ENCODE measurements around the gene TMEM120A. TPM values are rescaled to one million over a fixed set of nuclear protein-coding genes. Genes with fewer than 3 reads are reported as not detected.

Gene TMEM120A
- total and polyA plus RNA-seq, 2 experiments from 2014 or later = 50.7 to 91.1 TPM

DNA sequence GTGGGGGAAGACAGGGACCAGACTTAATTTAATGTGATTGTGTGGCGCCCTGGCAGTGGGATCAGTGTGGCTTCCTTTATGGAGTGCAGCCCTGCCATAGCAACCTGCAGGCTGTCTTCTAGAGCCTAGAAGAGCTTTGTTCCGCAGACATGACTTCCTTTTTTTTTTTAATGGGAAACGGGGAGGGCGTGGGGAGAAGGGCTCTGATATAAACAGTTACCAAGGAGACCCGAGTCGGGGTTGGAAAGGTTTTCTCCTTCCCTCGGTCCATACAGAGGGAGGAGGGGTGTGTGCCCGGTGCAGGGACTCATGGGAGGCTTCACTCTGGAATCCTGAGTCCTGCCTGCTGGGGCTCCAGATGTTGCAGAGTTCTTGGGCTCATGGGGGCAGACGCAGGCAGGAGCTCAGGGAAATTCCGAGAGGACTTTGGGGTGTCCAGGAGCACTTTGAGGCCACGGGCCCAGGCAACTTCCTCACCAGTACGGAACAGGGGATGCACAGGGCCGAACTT, 26.9 kb downstream of the TMEM120A start:
- no peaks in the 10 kb centered on the region for H4K20me1 ChIP-seq (ENCODE audit: insufficient read depth, poor library complexity, severe bottlenecking)
- H3K9me3 ChIP-seq (ENCODE audit: low read depth) = no peaks in the 10 kb centered on the region
- no peak overlapping the region for H2AFZ ChIP-seq
- peaks cover 11% of the 10 kb centered on the region for H3K79me2 ChIP-seq
- no peaks in the 10 kb centered on the region for H3K9me2 ChIP-seq (replicated peaks; ENCODE audit: insufficient read depth)
- H3K4me3 ChIP-seq = no peak overlapping the region
- WGBS (ENCODE audit: low lambda C conversion rate, missing lambda C conversion rate) = 61% methylated on average over 12 of the region's 13 CpGs
- DNase-seq (ENCODE audit: low spot score) = peak; percentile 63
- H3K27ac ChIP-seq = peak overlapping the region; percentile 45
- no peaks in the 10 kb centered on the region for H3K27me3 ChIP-seq
- H3K36me3 ChIP-seq (replicated peaks; ENCODE audit: insufficient read depth, low read depth) = no peaks in the 10 kb centered on the region
- H3K4me1 ChIP-seq (ENCODE audit: insufficient read depth) = peaks cover 13% of the 10 kb centered on the region
- TF ChIP-seq, protein P1, sequence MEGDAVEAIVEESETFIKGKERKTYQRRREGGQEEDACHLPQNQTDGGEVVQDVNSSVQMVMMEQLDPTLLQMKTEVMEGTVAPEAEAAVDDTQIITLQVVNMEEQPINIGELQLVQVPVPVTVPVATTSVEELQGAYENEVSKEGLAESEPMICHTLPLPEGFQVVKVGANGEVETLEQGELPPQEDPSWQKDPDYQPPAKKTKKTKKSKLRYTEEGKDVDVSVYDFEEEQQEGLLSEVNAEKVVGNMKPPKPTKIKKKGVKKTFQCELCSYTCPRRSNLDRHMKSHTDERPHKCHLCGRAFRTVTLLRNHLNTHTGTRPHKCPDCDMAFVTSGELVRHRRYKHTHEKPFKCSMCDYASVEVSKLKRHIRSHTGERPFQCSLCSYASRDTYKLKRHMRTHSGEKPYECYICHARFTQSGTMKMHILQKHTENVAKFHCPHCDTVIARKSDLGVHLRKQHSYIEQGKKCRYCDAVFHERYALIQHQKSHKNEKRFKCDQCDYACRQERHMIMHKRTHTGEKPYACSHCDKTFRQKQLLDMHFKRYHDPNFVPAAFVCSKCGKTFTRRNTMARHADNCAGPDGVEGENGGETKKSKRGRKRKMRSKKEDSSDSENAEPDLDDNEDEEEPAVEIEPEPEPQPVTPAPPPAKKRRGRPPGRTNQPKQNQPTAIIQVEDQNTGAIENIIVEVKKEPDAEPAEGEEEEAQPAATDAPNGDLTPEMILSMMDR (IDR thresholded peaks at IDR 0.05; ENCODE audit: poor library complexity) = no peak
- TF ChIP-seq EZH2phosphoT487 (IDR thresholded peaks at IDR 0.05; ENCODE audit: low read depth, severe bottlenecking, unreplicated experiment) (no peak), EZH2 (IDR thresholded peaks at IDR 0.05; ENCODE audit: borderline replicate concordance) (no peak)
- H3K4me2 ChIP-seq = no peak overlapping the region

DNA sequence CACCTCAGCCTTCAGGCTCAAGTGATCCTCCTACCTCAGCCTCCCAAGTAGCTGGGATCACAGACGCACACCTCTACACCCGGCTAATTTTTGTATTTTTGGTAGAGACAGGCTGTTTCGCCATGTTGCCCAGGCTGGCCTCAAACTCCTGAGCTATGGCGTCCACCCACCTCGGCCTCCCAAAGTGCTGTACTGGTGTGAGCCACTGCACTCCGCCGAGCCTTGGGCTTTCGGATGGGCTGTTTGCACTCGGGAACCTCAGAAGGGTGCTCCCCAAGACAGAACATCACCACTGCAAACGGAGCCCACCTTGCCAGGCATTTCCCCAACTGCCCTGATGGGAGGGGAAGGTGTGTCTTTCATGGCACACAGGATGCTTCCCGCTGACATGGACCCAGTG, 27.3 kb downstream of the TMEM120A start:
- H3K4me2 ChIP-seq = no peak overlapping the region
- WGBS (ENCODE audit: low lambda C conversion rate, missing lambda C conversion rate) = 97% methylated on average over 11 of the region's 11 CpGs
- peaks cover 13% of the 10 kb centered on the region for H3K4me1 ChIP-seq (ENCODE audit: insufficient read depth)
- H3K9me3 ChIP-seq (ENCODE audit: low read depth) = no peaks in the 10 kb centered on the region
- H3K36me3 ChIP-seq (replicated peaks; ENCODE audit: insufficient read depth, low read depth) = no peaks in the 10 kb centered on the region
- H3K27me3 ChIP-seq = no peaks in the 10 kb centered on the region
- H3K27ac ChIP-seq = peak overlapping the region; percentile 45
- peaks cover 12% of the 10 kb centered on the region for H3K79me2 ChIP-seq
- TF ChIP-seq EZH2 (IDR thresholded peaks at IDR 0.05; ENCODE audit: borderline replicate concordance) (no peak), EZH2phosphoT487 (IDR thresholded peaks at IDR 0.05; ENCODE audit: low read depth, severe bottlenecking, unreplicated experiment) (no peak)
- TF ChIP-seq, protein P1 (IDR thresholded peaks at IDR 0.05; ENCODE audit: poor library complexity) = no peak
- no peak for DNase-seq (ENCODE audit: low spot score)
- H2AFZ ChIP-seq = no peak overlapping the region
- H3K9me2 ChIP-seq (replicated peaks; ENCODE audit: insufficient read depth) = no peaks in the 10 kb centered on the region
- no peak overlapping the region for H3K4me3 ChIP-seq
- no peaks in the 10 kb centered on the region for H4K20me1 ChIP-seq (ENCODE audit: insufficient read depth, poor library complexity, severe bottlenecking)

DNA sequence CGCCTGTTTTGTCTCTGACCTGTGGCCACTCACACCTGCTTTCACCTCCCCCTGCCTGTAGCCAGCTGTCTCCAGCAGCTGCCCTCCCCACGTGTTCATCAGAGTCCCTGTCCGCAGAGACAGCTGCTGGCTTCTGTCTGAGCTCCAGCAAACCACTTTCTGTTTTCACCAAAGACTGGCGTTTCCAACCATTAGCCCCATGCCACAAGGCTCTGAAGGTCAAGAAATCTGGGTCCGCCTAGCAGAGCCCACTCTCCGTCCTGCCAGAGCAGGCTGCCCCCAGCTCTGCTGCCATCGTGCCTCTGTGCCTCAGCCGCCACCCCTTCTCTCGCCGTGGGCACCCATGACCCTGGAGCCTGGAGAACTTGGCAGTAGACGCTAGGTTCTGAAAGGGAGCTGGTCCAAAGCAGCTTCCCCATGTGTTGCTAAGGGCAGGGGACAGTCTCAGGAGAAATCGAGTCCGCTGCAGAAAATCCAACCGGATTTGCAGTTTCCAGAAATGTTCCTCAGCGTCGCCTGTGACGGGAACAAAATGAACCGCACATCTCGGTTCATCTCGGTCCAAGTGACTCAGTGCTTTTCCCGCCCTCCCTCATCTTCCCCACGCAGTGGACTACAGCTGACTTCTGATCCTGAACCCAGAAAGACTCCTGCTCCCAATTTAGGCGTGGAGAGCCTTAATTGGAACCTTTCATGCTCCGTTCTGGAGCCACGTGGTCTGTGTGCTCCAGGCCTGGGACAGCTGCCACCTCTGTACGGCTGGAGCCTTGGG, 28.0 kb downstream of the TMEM120A start:
- Histone ChIP-seq H3K4me3 (no peak overlapping the region), H3K4me1 (ENCODE audit: insufficient read depth) (peaks cover 13% of the 10 kb centered on the region), H3K79me2 (peaks cover 19% of the 10 kb centered on the region), H3K36me3 (replicated peaks; ENCODE audit: insufficient read depth, low read depth) (no peaks in the 10 kb centered on the region), H3K27ac (peak overlapping the region; percentile 45), H3K27me3 (no peaks in the 10 kb centered on the region), H2AFZ (no peak overlapping the region), H3K9me2 (replicated peaks; ENCODE audit: insufficient read depth) (no peaks in the 10 kb centered on the region), H3K4me2 (no peak overlapping the region), H4K20me1 (ENCODE audit: insufficient read depth, poor library complexity, severe bottlenecking) (no peaks in the 10 kb centered on the region), H3K9me3 (ENCODE audit: low read depth) (no peaks in the 10 kb centered on the region)
- DNase-seq (ENCODE audit: low spot score) = peak; percentile 4
- WGBS (ENCODE audit: low lambda C conversion rate, missing lambda C conversion rate) = 81% methylated on average over 26 of the region's 26 CpGs
- TF ChIP-seq EZH2 (IDR thresholded peaks at IDR 0.05; ENCODE audit: borderline replicate concordance) (no peak), EZH2phosphoT487 (IDR thresholded peaks at IDR 0.05; ENCODE audit: low read depth, severe bottlenecking, unreplicated experiment) (no peak)
- TF ChIP-seq, protein P1 (IDR thresholded peaks at IDR 0.05; ENCODE audit: poor library complexity) = no peak

Data from hepatocyte (in vitro differentiated cells).